Measurements from ENCODE around the gene PIANP. TPM values are rescaled to one million over a fixed set of nuclear protein-coding genes. Genes with fewer than 3 reads are reported as not detected.

PIANP gene
- total RNA-seq, 1 experiment from 2014 or later, result not detected

GRCh38 chr12:6644903-6645302 is 55.7 kb downstream of the PIANP start:
- no TSS peak for BruUV-seq (replicated peaks)
- Histone ChIP-seq H3K36me3 (ENCODE audit: control insufficient read depth in 1 of 2, insufficient read depth in 2 of 2, low read length in 2 of 2) (no peaks in the 10 kb centered on the region), H3K4me1 (ENCODE audit: control insufficient read depth in 1 of 2, insufficient read depth in 2 of 2, low read length in 2 of 2) (no peaks in the 10 kb centered on the region), H3K27me3 (ENCODE audit: insufficient read depth, low read length) (peaks cover 6% of the 10 kb centered on the region; the same call in 1 of the 2 replicates), H3K4me2 (ENCODE audit: low read length) (no peak overlapping the region), H3K9ac (ENCODE audit: low read length) (no peak overlapping the region), H3K4me3 (replicated peaks in 1 of 2; ENCODE audit: low read depth in 1 of 2, low read length in 2 of 2) (no peak overlapping the region), H3K9me3 (ENCODE audit: control insufficient read depth in 1 of 2, insufficient read depth in 1 of 2, low read depth in 1 of 2, low read length in 2 of 2) (peaks cover 0 to 10% of the 10 kb centered on the region in 2 experiments; a peak in 1 of 4 replicates), H3K79me2 (ENCODE audit: insufficient read depth, low read length) (no peaks in the 10 kb centered on the region), H3K9me2 (ENCODE audit: insufficient read depth) (no peaks in the 10 kb centered on the region), H2AFZ (ENCODE audit: low read depth, low read length, poor library complexity, severe bottlenecking) (no peak overlapping the region), H3K27ac (ENCODE audit: low read depth, low read length) (no peak overlapping the region), H4K20me1 (ENCODE audit: insufficient read depth) (no peaks in the 10 kb centered on the region)
- CTCF ChIA-PET, result no interaction called here
- ATAC-seq, result no peak
- intact Hi-C loops (cut with micrococcal nuclease), result no loop called here
- no peak for DNase-seq (ENCODE audit: low read depth, low spot score)
- TF ChIP-seq RAD21 (IDR thresholded peaks at IDR 0.05; ENCODE audit: low read depth) (peak; percentile 67), CTCF (IDR thresholded peaks at IDR 0.05 in 2 of 3, conservative IDR thresholded peaks at IDR 0.05 in 1 of 3; ENCODE audit: borderline replicate concordance in 1 of 3, insufficient read depth in 1 of 3, low read depth in 2 of 3, low read length in 2 of 3) (peak in 1 of 3 experiments; percentile 47; a peak in 1 of 6 replicates), POLR2A (IDR thresholded peaks at IDR 0.05; ENCODE audit: borderline replicate concordance, extremely low read depth, insufficient read depth, insufficient read length) (no peak)
- POLR2A ChIA-PET, result no interaction called here
- RAD21 ChIA-PET (ENCODE audit: low non-redundant PET in 1 of 2, low total read pairs in 2 of 2, uncharacterized antibody in 2 of 2, unreplicated experiment in 2 of 2), result no interaction called here

- H3K36me3 ChIP-seq (ENCODE audit: control insufficient read depth in 1 of 2, insufficient read depth in 2 of 2, low read length in 2 of 2), result no peaks in the 10 kb centered on the region
- no peak overlapping the region for H2AFZ ChIP-seq (ENCODE audit: low read depth, low read length, poor library complexity, severe bottlenecking)
- no peaks in the 10 kb centered on the region for H3K79me2 ChIP-seq (ENCODE audit: insufficient read depth, low read length)
- ChIA-PET CTCF (no interaction called here), POLR2A (no interaction called here), RAD21 (ENCODE audit: low non-redundant PET in 1 of 2, low total read pairs in 2 of 2, uncharacterized antibody in 2 of 2, unreplicated experiment in 2 of 2) (no interaction called here)
- H3K27ac ChIP-seq (ENCODE audit: low read depth, low read length), result no peak overlapping the region
- no TSS peak for BruUV-seq (replicated peaks)
- H4K20me1 ChIP-seq (ENCODE audit: insufficient read depth), result no peaks in the 10 kb centered on the region
- intact Hi-C loops (cut with micrococcal nuclease), result no loop called here
- no peak overlapping the region for H3K4me2 ChIP-seq (ENCODE audit: low read length)
- H3K9me3 ChIP-seq (ENCODE audit: control insufficient read depth in 1 of 2, insufficient read depth in 1 of 2, low read depth in 1 of 2, low read length in 2 of 2), result peaks cover 0 to 10% of the 10 kb centered on the region in 2 experiments; a peak in 1 of 4 replicates
- peaks cover 6% of the 10 kb centered on the region; the same call in 1 of the 2 replicates for H3K27me3 ChIP-seq (ENCODE audit: insufficient read depth, low read length)
- H3K4me3 ChIP-seq (replicated peaks in 1 of 2; ENCODE audit: low read depth in 1 of 2, low read length in 2 of 2), result no peak overlapping the region
- DNase-seq (ENCODE audit: low read depth, low spot score), result no peak
- no peaks in the 10 kb centered on the region for H3K4me1 ChIP-seq (ENCODE audit: control insufficient read depth in 1 of 2, insufficient read depth in 2 of 2, low read length in 2 of 2)
- no peak overlapping the region for H3K9ac ChIP-seq (ENCODE audit: low read length)
- no peaks in the 10 kb centered on the region for H3K9me2 ChIP-seq (ENCODE audit: insufficient read depth)
- no peak for ATAC-seq
- TF ChIP-seq POLR2A (IDR thresholded peaks at IDR 0.05; ENCODE audit: borderline replicate concordance, extremely low read depth, insufficient read depth, insufficient read length) (no peak), JUND (IDR thresholded peaks at IDR 0.05) (no peak), ATF3 (IDR thresholded peaks at IDR 0.05) (no peak), TCF7L2 (IDR thresholded peaks at IDR 0.05; ENCODE audit: borderline replicate concordance, extremely low read depth, insufficient read depth, insufficient read length) (no peak), ZNF274 (IDR thresholded peaks at IDR 0.05; ENCODE audit: low read depth, low read length) (peak; percentile 20; the same call in 1 of the 2 replicates)
These were observed 56.4 kb downstream of the PIANP start for GRCh38 chr12:6644257-6644596.

Other genes starting within 250 kb of the PIANP start
- gene TAPBPL, start 248.8 kb downstream of the PIANP start, total RNA-seq (2021; ENCODE audit: unreplicated experiment), result 0.54 TPM
- gene VAMP1, start 230.1 kb downstream of the PIANP start, total RNA-seq (2021; ENCODE audit: unreplicated experiment), result 12.1 TPM
- 265 TPM for gene MRPL51, start 207.6 kb downstream of the PIANP start, total RNA-seq (2021; ENCODE audit: unreplicated experiment)
- gene NCAPD2, start 206.7 kb downstream of the PIANP start, total RNA-seq (2021; ENCODE audit: unreplicated experiment), result 177 TPM
- 5,901 TPM for gene GAPDH, start 166.3 kb downstream of the PIANP start, total RNA-seq (2021; ENCODE audit: unreplicated experiment)
- gene IFFO1, start 144.8 kb downstream of the PIANP start, total RNA-seq (2021; ENCODE audit: unreplicated experiment), result 0.34 TPM
- 108 TPM for gene NOP2, start 132.5 kb downstream of the PIANP start, total RNA-seq (2021; ENCODE audit: unreplicated experiment)
- gene CHD4, start 93.4 kb downstream of the PIANP start, total RNA-seq (2021; ENCODE audit: unreplicated experiment), result 342 TPM
- 5.2 TPM for gene LPAR5, start 64.9 kb downstream of the PIANP start, total RNA-seq (2021; ENCODE audit: unreplicated experiment)
- 1.0 TPM for gene ACRBP, start 53.4 kb downstream of the PIANP start, total RNA-seq (2021; ENCODE audit: unreplicated experiment)
- 17.9 TPM for gene ING4, start 37.7 kb downstream of the PIANP start, total RNA-seq (2021; ENCODE audit: unreplicated experiment)
- gene ZNF384, start 11.4 kb downstream of the PIANP start, total RNA-seq (2021; ENCODE audit: unreplicated experiment), result 73.4 TPM
- gene COPS7A, start 23.2 kb upstream of the PIANP start, total RNA-seq (2021; ENCODE audit: unreplicated experiment), result 67.8 TPM
- gene MLF2, start 52.3 kb upstream of the PIANP start, total RNA-seq (2021; ENCODE audit: unreplicated experiment), result 309 TPM
- gene PTMS, start 65.5 kb upstream of the PIANP start, total RNA-seq (2021; ENCODE audit: unreplicated experiment), result 494 TPM
- 3.3 TPM for gene LAG3, start 71.7 kb upstream of the PIANP start, total RNA-seq (2021; ENCODE audit: unreplicated experiment)
- 0.42 TPM for gene CD4, start 88.7 kb upstream of the PIANP start, total RNA-seq (2021; ENCODE audit: unreplicated experiment)
- 2.3 TPM for gene GPR162, start 121.0 kb upstream of the PIANP start, total RNA-seq (2021; ENCODE audit: unreplicated experiment)
- 32.2 TPM for gene P3H3, start 127.6 kb upstream of the PIANP start, total RNA-seq (2021; ENCODE audit: unreplicated experiment)
- 8.7 TPM for gene GNB3, start 140.1 kb upstream of the PIANP start, total RNA-seq (2021; ENCODE audit: unreplicated experiment)
- gene CDCA3, start 150.5 kb upstream of the PIANP start, total RNA-seq (2021; ENCODE audit: unreplicated experiment), result 63.0 TPM
- 175 TPM for gene USP5, start 151.3 kb upstream of the PIANP start, total RNA-seq (2021; ENCODE audit: unreplicated experiment)
- gene TPI1, start 166.7 kb upstream of the PIANP start, total RNA-seq (2021; ENCODE audit: unreplicated experiment), result 1,068 TPM
- gene SPSB2, start 172.5 kb upstream of the PIANP start, total RNA-seq (2021; ENCODE audit: unreplicated experiment), result 10.0 TPM
- gene LRRC23, start 204.0 kb upstream of the PIANP start, total RNA-seq (2021; ENCODE audit: unreplicated experiment), result 8.0 TPM
- 117 TPM for gene ENO2, start 213.8 kb upstream of the PIANP start, total RNA-seq (2021; ENCODE audit: unreplicated experiment)
- gene ATN1, start 227.1 kb upstream of the PIANP start, total RNA-seq (2021; ENCODE audit: unreplicated experiment), result 104 TPM
- not detected for gene RNU7-1, start 243.0 kb upstream of the PIANP start, total RNA-seq (2021; ENCODE audit: unreplicated experiment)
- gene C12orf57, start 243.2 kb upstream of the PIANP start, total RNA-seq (2021; ENCODE audit: unreplicated experiment), result 202 TPM